HG02571 (cell line): ENCODE measurements around the gene EXOC3.
A peak's percentile ranks its signal among the peaks of the same experiment; 100 is the strongest.
"Not testable (repeated sequence)": the region's sequence is repeated elsewhere in the genome, so short reads cannot be mapped to it uniquely, and the experiment has no call there.

Experiments
- ATAC-seq: cut with Tn5 transposase; IDR thresholded peaks from one replicate; pipeline ENCODE4 v1.9.1; 2021; ENCODE audit warnings: mild to moderate bottlenecking, moderate library complexity; ENCODE audit not compliant: unreplicated experiment

Gene EXOC3

GRCh38 chr5:471750-472058 lies 28.7 kb downstream of the EXOC3 start:
- ATAC-seq = no peak

GRCh38 chr5:472076-472655 lies 29.2 kb downstream of the EXOC3 start:
- peak; percentile 10 for ATAC-seq

GRCh38 chr5:472656-473550 lies 29.9 kb downstream of the EXOC3 start:
- peak; percentile 65 for ATAC-seq

GRCh38 chr5:473551-474192 lies 30.7 kb downstream of the EXOC3 start:
- peak; percentile 14 for ATAC-seq

GRCh38 chr5:474232-474839 lies 31.4 kb downstream of the EXOC3 start:
- not testable (repeated sequence) for ATAC-seq

GRCh38 chr5:474840-475661 lies 32.1 kb downstream of the EXOC3 start:
- no peak for ATAC-seq

- no peak for ATAC-seq
Measured at GRCh38 chr5:475704-476101, 32.7 kb downstream of the EXOC3 start.

GRCh38 chr5:476102-476813 lies 33.3 kb downstream of the EXOC3 start:
- no peak for ATAC-seq

GRCh38 chr5:476814-477175 lies 33.8 kb downstream of the EXOC3 start:
- no peak for ATAC-seq

GRCh38 chr5:477247-477646 lies 34.3 kb downstream of the EXOC3 start:
- ATAC-seq = no peak

GRCh38 chr5:477871-478270 lies 34.9 kb downstream of the EXOC3 start:
- no peak for ATAC-seq

GRCh38 chr5:478369-478981 lies 35.5 kb downstream of the EXOC3 start:
- no peak for ATAC-seq

- no peak for ATAC-seq
Measured at GRCh38 chr5:478982-479535, 36.1 kb downstream of the EXOC3 start.

- no peak for ATAC-seq
Measured at GRCh38 chr5:479566-480319, 36.8 kb downstream of the EXOC3 start.

GRCh38 chr5:481347-481746 lies 38.4 kb downstream of the EXOC3 start:
- ATAC-seq = no peak

- ATAC-seq = no peak
Measured at GRCh38 chr5:482021-482420, 39.0 kb downstream of the EXOC3 start.

GRCh38 chr5:482506-482905 lies 39.5 kb downstream of the EXOC3 start:
- ATAC-seq = no peak

GRCh38 chr5:483011-483410 lies 40.0 kb downstream of the EXOC3 start:
- ATAC-seq = no peak
